ENCODE data around the gene OXSR1. TPM values are rescaled to one million over a fixed set of nuclear protein-coding genes. Genes with fewer than 3 reads are reported as not detected.

The OXSR1 gene
- total and polyA plus RNA-seq, 2 of the 13 experiments (the other 11 are each of a cell fraction or from before 2014, with no cell fraction given), result 27.4 to 32.6 TPM

DNA sequence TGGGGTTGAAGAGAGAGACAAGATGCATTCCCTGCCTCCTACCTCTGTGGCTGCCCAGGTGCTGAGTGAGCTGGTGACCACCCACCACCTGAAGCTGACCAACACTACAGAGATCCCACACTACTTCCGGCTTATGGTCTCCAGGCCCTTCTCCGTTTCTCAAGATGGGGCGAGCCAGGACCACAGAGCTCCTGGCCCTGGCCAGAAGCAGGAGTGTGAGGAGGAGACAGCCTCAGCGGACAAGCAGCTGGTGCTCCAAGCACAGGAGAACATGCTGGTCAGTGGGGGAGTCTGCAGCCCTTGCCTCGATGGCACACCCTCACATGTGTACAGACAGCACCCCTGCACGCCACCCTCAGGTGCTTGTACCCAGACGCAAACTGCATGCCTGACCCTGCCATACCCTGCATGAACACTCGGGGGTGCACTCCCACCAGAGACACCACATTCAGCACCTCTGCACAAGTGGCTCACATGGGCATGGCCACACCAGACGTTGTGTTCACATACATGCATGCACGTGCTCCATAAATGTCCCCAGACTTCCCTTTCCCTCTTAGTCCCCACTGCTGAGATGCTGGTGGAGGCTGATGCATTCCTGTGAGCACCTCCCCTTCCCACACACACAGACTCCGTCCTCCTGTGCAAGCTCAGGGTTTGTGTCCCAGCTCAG lies 47.5 kb upstream of the OXSR1 start (continued):
- no peak for TF ChIP-seq ZNF44 (CRISPR knock-in tag; IDR thresholded peaks at IDR 0.05)
- TF ChIP-seq ZNF296 (CRISPR knock-in tag; conservative IDR thresholded peaks at IDR 0.05), result no peak
- TF ChIP-seq, protein P1, sequence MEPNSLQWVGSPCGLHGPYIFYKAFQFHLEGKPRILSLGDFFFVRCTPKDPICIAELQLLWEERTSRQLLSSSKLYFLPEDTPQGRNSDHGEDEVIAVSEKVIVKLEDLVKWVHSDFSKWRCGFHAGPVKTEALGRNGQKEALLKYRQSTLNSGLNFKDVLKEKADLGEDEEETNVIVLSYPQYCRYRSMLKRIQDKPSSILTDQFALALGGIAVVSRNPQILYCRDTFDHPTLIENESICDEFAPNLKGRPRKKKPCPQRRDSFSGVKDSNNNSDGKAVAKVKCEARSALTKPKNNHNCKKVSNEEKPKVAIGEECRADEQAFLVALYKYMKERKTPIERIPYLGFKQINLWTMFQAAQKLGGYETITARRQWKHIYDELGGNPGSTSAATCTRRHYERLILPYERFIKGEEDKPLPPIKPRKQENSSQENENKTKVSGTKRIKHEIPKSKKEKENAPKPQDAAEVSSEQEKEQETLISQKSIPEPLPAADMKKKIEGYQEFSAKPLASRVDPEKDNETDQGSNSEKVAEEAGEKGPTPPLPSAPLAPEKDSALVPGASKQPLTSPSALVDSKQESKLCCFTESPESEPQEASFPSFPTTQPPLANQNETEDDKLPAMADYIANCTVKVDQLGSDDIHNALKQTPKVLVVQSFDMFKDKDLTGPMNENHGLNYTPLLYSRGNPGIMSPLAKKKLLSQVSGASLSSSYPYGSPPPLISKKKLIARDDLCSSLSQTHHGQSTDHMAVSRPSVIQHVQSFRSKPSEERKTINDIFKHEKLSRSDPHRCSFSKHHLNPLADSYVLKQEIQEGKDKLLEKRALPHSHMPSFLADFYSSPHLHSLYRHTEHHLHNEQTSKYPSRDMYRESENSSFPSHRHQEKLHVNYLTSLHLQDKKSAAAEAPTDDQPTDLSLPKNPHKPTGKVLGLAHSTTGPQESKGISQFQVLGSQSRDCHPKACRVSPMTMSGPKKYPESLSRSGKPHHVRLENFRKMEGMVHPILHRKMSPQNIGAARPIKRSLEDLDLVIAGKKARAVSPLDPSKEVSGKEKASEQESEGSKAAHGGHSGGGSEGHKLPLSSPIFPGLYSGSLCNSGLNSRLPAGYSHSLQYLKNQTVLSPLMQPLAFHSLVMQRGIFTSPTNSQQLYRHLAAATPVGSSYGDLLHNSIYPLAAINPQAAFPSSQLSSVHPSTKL (CRISPR knock-in tag; IDR thresholded peaks at IDR 0.05), result no peak; the same call in 1 of the 2 replicates
- no peak for TF ChIP-seq ZC3H4 (CRISPR knock-in tag; IDR thresholded peaks at IDR 0.05; ENCODE audit: borderline replicate concordance)
- TF ChIP-seq CENPX (CRISPR knock-in tag; IDR thresholded peaks at IDR 0.05), result no peak
- TF ChIP-seq IRF2 (CRISPR knock-in tag; IDR thresholded peaks at IDR 0.05), result no peak
- TF ChIP-seq ZNF672 (CRISPR knock-in tag; IDR thresholded peaks at IDR 0.05), result no peak
- TF ChIP-seq CBX2 (IDR thresholded peaks at IDR 0.05; ENCODE audit: low read depth, low read length), result no peak
- TF ChIP-seq CBX2 (CRISPR knock-in tag; IDR thresholded peaks at IDR 0.05; ENCODE audit: low read depth), result no peak
- no peak for TF ChIP-seq ESRRA (CRISPR knock-in tag; IDR thresholded peaks at IDR 0.05; ENCODE audit: low read depth)
- no peak for TF ChIP-seq RERE (CRISPR knock-in tag; IDR thresholded peaks at IDR 0.05; ENCODE audit: low read depth)
- TF ChIP-seq EP300 (IDR thresholded peaks at IDR 0.05; ENCODE audit: low read depth in 2 of 2, low read length in 2 of 2), result no peak
- peak; percentile 52; the same call in 1 of the 2 replicates for TF ChIP-seq EP300 (CRISPR knock-in tag; IDR thresholded peaks at IDR 0.05; ENCODE audit: borderline replicate concordance)
- TF ChIP-seq ZNF451 (CRISPR knock-in tag; IDR thresholded peaks at IDR 0.05), result 0 out of 2 replicates have a peak, but pooled peaks have one; percentile 59
- TF ChIP-seq ZNF225 (CRISPR knock-in tag; IDR thresholded peaks at IDR 0.05), result no peak
- 0 out of 2 replicates have a peak, but pooled peaks have one; percentile 31 for TF ChIP-seq ZNF556 (CRISPR knock-in tag; IDR thresholded peaks at IDR 0.05; ENCODE audit: borderline replicate concordance)
- peak; percentile 52; the same call in 1 of the 2 replicates for TF ChIP-seq MED1 (CRISPR knock-in tag; IDR thresholded peaks at IDR 0.05)
- TF ChIP-seq ASH2L (IDR thresholded peaks at IDR 0.05; ENCODE audit: insufficient read length, low read depth, low read length), result peak; percentile 26
- no peak for TF ChIP-seq MEIS2 (CRISPR knock-in tag; IDR thresholded peaks at IDR 0.05)
- TF ChIP-seq EHMT2 (IDR thresholded peaks at IDR 0.05; ENCODE audit: borderline replicate concordance, low read depth, low read length), result no peak
- peak; percentile 97 for TF ChIP-seq PAF1 (CRISPR knock-in tag; IDR thresholded peaks at IDR 0.05)
- TF ChIP-seq ZNF333 (CRISPR knock-in tag; IDR thresholded peaks at IDR 0.05; ENCODE audit: borderline replicate concordance), result 0 out of 2 replicates have a peak, but pooled peaks have one; percentile 72
